CD4-positive, alpha-beta T cell (primary cell): Measurements from ENCODE around the gene PARD3B. TPM values are rescaled to one million over a fixed set of nuclear protein-coding genes. Genes with fewer than 3 reads are reported as not detected.

Experiments
- ATAC-seq: fragments of 200-7000 bp; cut with Tn5 transposase; one replicate; pipeline ENCODE4 v1.10.0; 2022; ENCODE audit warnings: mild to moderate bottlenecking; ENCODE audit not compliant: poor library complexity
- CTCF ChIA-PET: fragments of 350-600 bp; sonication (Branson Sonifier 250); formaldehyde crosslinking; loops from one replicate; lab custom pipeline; 2021; ENCODE audit warnings: antibody characterized with exemption, inconsistent platforms; lab: Charles Lee
- POLR2A ChIA-PET: fragments of 350-600 bp; sonication (Branson Sonifier 250); formaldehyde crosslinking; loops from one replicate; lab custom pipeline; 2021; ENCODE audit warnings: antibody characterized with exemption, inconsistent platforms; lab: Charles Lee
- DNase-seq, 14 experiments: peaks; one replicate each; pipeline ENCODE4 v3.0.0-alpha.2; 2013 to 2020; ENCODE audit warnings: mixed read lengths in 2 of 14
- H3K27ac ChIP-seq, 2 donors: one replicate each; pipeline versions ENCODE4 v1.5.1 to v1.7.0; 2013; ENCODE audit warnings: low read length in 2 of 2, low read depth in 1 of 2, mild to moderate bottlenecking in 1 of 2
- H3K27me3 ChIP-seq, 2 experiments: 1 replicate in 1 of 2; 2 replicates in 1 of 2; pipeline versions ENCODE4 v1.6.1 to v1.7.0; 2013; ENCODE audit warnings: low read length in 2 of 2, control low read depth in 1 of 2, mild to moderate bottlenecking in 1 of 2, moderate library complexity in 1 of 2; ENCODE audit not compliant: insufficient read depth in 2 of 2, control insufficient read depth in 1 of 2
- H3K36me3 ChIP-seq: one replicate; pipeline ENCODE4 v1.6.1; 2013; ENCODE audit warnings: low read length, control low read depth; ENCODE audit not compliant: insufficient read depth
- H3K4me1 ChIP-seq: one replicate; pipeline ENCODE4 v1.6.1; 2013; ENCODE audit warnings: low read length, control low read depth; ENCODE audit not compliant: insufficient read depth
- H3K4me3 ChIP-seq: one replicate; pipeline ENCODE4 v1.5.1; 2013; ENCODE audit warnings: mild to moderate bottlenecking, low read length, moderate library complexity
- H3K9me3 ChIP-seq, 2 experiments: 1 replicate in 1 of 2; 2 replicates in 1 of 2; pipeline versions ENCODE4 v1.6.1 to v1.7.0; 2013; ENCODE audit warnings: low read length in 2 of 2, mild to moderate bottlenecking in 2 of 2, control low read depth in 1 of 2, moderate library complexity in 1 of 2; ENCODE audit not compliant: control insufficient read depth in 1 of 2, insufficient read depth in 1 of 2
- H3K27ac Mint-ChIP-seq: one replicate; pipeline ENCODE4 v1.8.0; 2020; ENCODE audit warnings: mixed read lengths
- H3K27me3 Mint-ChIP-seq: one replicate; pipeline ENCODE4 v1.8.0; 2021; ENCODE audit warnings: mixed read lengths
- H3K36me3 Mint-ChIP-seq: one replicate; pipeline ENCODE4 v1.8.0; 2021; ENCODE audit warnings: low read depth, mixed read lengths
- H3K4me1 Mint-ChIP-seq: one replicate; pipeline ENCODE4 v1.8.0; 2021; ENCODE audit warnings: low read depth, mixed read lengths
- H3K4me3 Mint-ChIP-seq: one replicate; pipeline ENCODE4 v1.8.0; 2020; ENCODE audit warnings: mild to moderate bottlenecking, mixed read lengths
- H3K9me3 Mint-ChIP-seq: one replicate; pipeline ENCODE4 v1.8.0; 2020; ENCODE audit warnings: mixed read lengths
- CTCF ChIP-seq: fragments of 200-600 bp; IDR thresholded peaks from one replicate; pipeline ENCODE4 v1.8.0; 2022; ENCODE audit warnings: antibody characterized with exemption, mild to moderate bottlenecking
- intact Hi-C, 2 experiments: fragments of 100-400 bp; cut with DNase I in 1 of 2; cut with micrococcal nuclease in 1 of 2; formaldehyde crosslinking; loops; one replicate each; pipeline versions ENCODE4 v1.15.1 to v1.9.0; 2023 to 2025; cut with DNase I, micrococcal nuclease
- total RNA-seq, 174 experiments: library from RNA in 2 of 174; stranded (reverse) in 2 of 174; gene quantifications; one replicate each; pipeline ENCODE4 v1.2.3 and lab custom pipeline; 2021 to 2026

The PARD3B gene
- total RNA-seq, 2 experiments from 2014 or later, result 0.87 to 1.9 TPM

GRCh38 chr2:205659922-205660321 is 1114.6 kb downstream of the PARD3B start:
- no peak for DNase-seq
- no peak overlapping the region for H3K27ac Mint-ChIP-seq
- no peak for TF ChIP-seq CTCF
- H3K27me3 Mint-ChIP-seq, result no peaks in the 10 kb centered on the region
- intact Hi-C loops, result no loop called here
- no peak overlapping the region for H3K27ac ChIP-seq
- CTCF ChIA-PET, result interaction anchor here (1.4 kb wide), 1 partner anchor 11 kb away, joined by 3 read pairs; no protein-coding TSS in a partner anchor
- no peaks in the 10 kb centered on the region for H3K36me3 Mint-ChIP-seq
- no peak for ATAC-seq
- H3K4me3 ChIP-seq, result no peak overlapping the region
- no peaks in the 10 kb centered on the region for H3K9me3 Mint-ChIP-seq
- no peak overlapping the region for H3K4me3 Mint-ChIP-seq
- no peaks in the 10 kb centered on the region for H3K27me3 ChIP-seq
- H3K9me3 ChIP-seq, result no peaks in the 10 kb centered on the region
- peaks cover 20% of the 10 kb centered on the region for H3K4me1 Mint-ChIP-seq
- no peaks in the 10 kb centered on the region for H3K36me3 ChIP-seq
- POLR2A ChIA-PET, result no interaction called here
- H3K4me1 ChIP-seq, result peaks cover 11% of the 10 kb centered on the region

GRCh38 chr2:205660521-205661124 is 1115.3 kb downstream of the PARD3B start:
- H3K36me3 ChIP-seq, result no peaks in the 10 kb centered on the region
- peaks cover 20% of the 10 kb centered on the region for H3K4me1 Mint-ChIP-seq
- H3K4me3 Mint-ChIP-seq, result no peak overlapping the region
- no peaks in the 10 kb centered on the region for H3K9me3 ChIP-seq
- H3K27ac ChIP-seq, result no peak overlapping the region
- ChIA-PET CTCF (no interaction called here), POLR2A (no interaction called here)
- H3K9me3 Mint-ChIP-seq, result no peaks in the 10 kb centered on the region
- intact Hi-C loops, result no loop called here
- no peaks in the 10 kb centered on the region for H3K36me3 Mint-ChIP-seq
- peak; percentile 71 for ATAC-seq
- H3K27me3 ChIP-seq, result no peaks in the 10 kb centered on the region
- H3K4me3 ChIP-seq, result no peak overlapping the region
- no peak for TF ChIP-seq CTCF
- H3K4me1 ChIP-seq, result peaks cover 11% of the 10 kb centered on the region
- no peaks in the 10 kb centered on the region for H3K27me3 Mint-ChIP-seq
- peak in 7 of 14 experiments; percentile 9 to 41 (median 19) for DNase-seq
- peak overlapping the region; percentile 31 for H3K27ac Mint-ChIP-seq

- no peaks in the 10 kb centered on the region for H3K27me3 ChIP-seq
- DNase-seq (no peak), ATAC-seq (no peak)
- H3K4me3 ChIP-seq, result no peak overlapping the region
- no peaks in the 10 kb centered on the region for H3K9me3 Mint-ChIP-seq
- H3K9me3 ChIP-seq, result no peaks in the 10 kb centered on the region
- H3K4me1 ChIP-seq, result peaks cover 11% of the 10 kb centered on the region
- no peaks in the 10 kb centered on the region for H3K36me3 ChIP-seq
- H3K36me3 Mint-ChIP-seq, result no peaks in the 10 kb centered on the region
- no peaks in the 10 kb centered on the region for H3K27me3 Mint-ChIP-seq
- TF ChIP-seq CTCF, result no peak
- intact Hi-C loops, result no loop called here
- ChIA-PET CTCF (no interaction called here), POLR2A (no interaction called here)
- H3K4me1 Mint-ChIP-seq, result peaks cover 20% of the 10 kb centered on the region
- no peak overlapping the region for H3K27ac ChIP-seq
- H3K4me3 Mint-ChIP-seq, result no peak overlapping the region
- H3K27ac Mint-ChIP-seq, result no peak overlapping the region
Observed at GRCh38 chr2:205661281-205661680, 1116.0 kb downstream of the PARD3B start.
